Measurements from ENCODE around the gene ARAP1.
"Not testable (repeated sequence)": the region's sequence is repeated elsewhere in the genome, so short reads cannot be mapped to it uniquely, and the experiment has no call there.

ARAP1 gene

DNA sequence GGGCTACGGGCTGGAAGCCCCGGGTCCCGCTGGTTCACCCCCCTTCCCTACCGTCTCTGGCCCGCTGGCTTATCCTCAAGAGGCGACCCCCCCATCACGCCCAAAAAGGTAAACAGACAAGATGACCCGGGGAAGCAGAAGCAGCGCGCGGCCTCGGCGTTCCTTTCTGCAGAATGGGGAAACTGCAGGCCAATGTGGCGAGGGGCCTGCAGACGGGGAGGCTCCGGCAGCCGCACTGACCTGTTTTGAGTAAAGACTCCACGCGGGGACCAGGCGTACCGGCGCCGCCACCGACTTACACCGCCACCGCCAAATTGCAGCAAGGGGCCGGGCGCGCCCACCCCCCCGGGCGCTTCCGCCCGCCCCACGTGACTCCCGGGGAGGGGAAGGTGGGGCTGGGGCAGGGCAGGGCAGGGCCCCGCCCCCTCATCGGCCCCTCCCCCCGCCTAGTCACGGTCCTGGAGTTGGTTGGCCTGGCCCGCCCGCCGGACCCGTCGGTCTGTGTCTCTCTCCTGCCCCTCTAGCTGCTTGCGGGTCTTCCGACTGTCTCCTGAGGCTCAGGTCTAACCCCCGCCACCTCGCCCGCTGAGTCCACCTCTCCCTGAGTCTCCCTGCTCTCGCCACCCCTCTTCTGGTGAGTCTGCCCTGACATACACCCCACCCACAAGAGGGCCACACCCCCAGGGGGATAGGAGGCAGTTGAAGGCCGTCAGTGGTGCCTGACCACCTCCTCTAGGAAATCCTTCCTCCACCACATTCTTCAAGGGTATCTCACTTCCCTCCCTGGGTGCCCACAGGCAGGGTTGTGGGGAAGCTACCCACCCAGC, at the start of gene ARAP1:
TSS of gene ARAP1 (minus strand) at position 321 of the 827 bp plus-strand sequence. CDS start 25,280 bp downstream, outside the sequence.
- FAIRE-seq = peak; percentile 77
- DNase-seq (ENCODE audit: extremely low spot score, insufficient read length, low read depth) = peak; percentile 85

DNA sequence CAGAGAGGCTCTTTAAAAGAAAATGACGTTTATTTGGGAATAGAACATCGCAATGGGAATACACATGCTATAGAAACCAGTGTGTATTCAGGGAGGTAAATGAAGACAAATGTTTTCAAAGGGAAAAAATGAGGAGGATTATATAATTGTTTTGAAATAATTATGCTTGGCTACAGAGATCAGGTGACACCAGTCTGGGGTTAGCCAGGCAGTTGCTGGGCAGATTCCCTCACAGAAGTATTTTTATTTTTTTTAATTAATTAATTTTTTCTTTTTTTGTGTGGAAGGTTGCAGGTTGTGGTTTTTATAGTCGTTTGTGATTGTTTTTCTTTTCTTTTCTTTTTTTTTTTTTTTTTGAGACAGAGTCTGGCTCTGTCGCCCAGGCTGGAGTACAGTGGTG, 47.2 kb upstream of the ARAP1 start:
- FAIRE-seq = no peak

DNA sequence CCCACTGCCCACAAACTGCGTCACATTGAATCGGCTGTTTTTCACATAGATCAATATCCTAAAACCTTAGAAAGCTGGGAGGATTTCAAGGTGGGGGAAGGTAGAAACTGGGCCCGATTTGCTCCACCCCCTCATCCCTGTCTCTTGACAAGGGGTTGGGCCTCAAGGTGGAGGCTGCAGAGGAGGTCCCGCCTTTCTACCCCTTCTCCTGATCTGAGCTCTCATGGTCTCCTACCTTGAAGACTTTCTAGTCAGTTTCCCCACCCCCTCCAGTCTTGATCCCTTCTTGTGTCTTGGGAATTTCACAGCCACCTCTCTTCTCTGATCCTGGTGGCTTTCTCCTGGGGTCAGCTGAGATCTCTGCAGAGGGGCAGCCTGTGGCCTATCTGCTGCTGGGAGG, 46.2 kb upstream of the ARAP1 start:
- DNase-seq (ENCODE audit: extremely low spot score, insufficient read length, low read depth) (no peak), FAIRE-seq (no peak)

More for the DNA sequence above, 47.2 kb upstream of the ARAP1 start:
- no peak for DNase-seq (ENCODE audit: extremely low spot score, insufficient read length, low read depth)

DNA sequence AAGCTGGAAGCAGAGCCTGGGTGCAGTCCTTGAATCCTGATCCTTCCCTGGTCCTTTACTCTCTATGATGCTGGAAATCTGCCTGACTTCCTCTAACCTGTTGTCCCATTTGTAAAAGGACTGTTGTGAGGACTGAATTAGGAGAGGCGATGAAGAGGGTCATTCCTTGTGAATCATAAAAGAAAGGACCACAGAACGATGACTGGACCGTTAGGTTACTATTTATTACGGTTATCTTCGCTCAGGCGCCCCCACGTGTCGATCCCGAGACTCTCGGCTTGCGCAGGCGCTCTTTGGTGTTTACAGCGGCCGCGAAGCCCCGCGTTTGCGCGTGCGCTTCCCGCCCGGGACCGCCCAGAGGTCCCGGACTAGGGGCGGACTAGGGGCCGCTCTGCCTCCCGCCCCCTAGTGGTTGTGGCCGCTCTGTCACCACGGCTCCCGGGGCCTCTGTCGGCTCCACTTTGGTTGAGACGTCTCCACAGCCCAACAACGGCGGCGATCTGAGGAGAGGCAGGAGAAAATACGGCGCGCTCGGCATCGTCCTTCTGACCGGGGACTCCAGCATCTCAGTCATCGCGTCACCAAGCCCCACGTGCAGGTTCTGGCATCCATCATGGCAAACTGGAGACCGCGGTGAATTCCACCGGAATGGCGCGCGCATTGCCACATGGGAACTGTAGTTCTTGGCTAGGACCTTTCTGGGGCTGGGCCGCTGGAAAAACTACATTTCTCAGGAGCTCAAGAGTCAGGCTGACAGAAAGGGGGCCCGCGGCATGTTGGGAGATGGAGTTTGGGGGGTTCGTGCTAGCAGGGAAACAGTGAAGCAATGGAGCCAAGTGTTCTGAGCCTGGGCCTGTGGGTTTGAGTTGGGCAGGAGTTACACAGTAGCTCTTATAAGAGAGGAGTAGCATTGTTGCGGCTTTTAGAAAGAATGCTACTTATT, 41.5 kb upstream of the ARAP1 start, which contains the start of gene STARD10:
TSS of gene STARD10 (minus strand) at position 623 of the 943 bp plus-strand sequence. CDS start 12,866 bp downstream, outside the sequence.
- DNase-seq (ENCODE audit: extremely low spot score, insufficient read length, low read depth) (peak; percentile 97), FAIRE-seq (peak; percentile 96)

DNA sequence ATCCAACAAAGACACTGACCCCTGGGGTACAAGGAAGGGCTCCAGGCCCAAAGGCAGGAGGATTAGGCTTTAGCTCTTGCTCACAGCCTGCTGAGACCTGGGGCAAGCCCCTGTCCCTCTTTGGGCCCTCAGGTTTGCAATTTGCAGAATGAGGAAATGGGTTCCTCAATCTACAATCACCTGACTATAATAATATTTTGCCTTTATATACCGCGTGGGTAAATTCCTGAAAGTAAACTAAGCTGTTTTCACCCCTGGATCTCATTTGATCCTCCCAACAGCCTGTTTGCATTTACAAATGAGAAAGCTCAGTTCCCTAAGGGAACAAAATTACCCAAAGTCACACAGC, 40.8 kb upstream of the ARAP1 start:
- DNase-seq (ENCODE audit: extremely low spot score, insufficient read length, low read depth) (no peak), FAIRE-seq (no peak)

DNA sequence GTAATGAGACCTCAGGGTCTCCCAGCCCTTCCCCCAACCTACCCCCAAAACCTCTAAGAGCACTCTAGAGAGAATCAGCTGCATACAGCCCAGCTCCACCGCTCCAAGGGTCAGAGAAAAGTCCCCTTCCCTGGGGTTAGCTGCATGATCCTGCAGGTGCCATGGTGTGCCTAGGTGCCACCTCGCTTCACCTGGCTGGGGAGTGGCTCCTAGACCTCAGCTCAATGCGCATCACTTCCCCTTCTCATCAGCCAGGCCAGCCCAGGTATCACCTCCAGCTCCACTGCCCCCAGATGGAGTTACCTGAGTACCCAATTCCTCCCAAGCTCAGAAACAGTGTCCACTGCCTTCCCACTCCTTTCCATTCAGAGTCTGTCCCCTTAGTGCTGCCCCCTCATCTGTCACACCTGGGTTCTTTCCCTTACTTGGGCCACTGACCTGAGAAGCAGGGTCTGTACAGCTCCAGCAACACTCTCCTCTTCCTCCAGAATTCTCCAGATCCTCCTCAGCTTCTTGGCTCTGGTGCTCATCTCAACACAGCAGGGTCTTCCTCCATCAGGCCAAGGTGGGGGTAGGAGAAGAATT, 40.3 kb upstream of the ARAP1 start:
- FAIRE-seq (no peak), DNase-seq (ENCODE audit: extremely low spot score, insufficient read length, low read depth) (no peak)

DNA sequence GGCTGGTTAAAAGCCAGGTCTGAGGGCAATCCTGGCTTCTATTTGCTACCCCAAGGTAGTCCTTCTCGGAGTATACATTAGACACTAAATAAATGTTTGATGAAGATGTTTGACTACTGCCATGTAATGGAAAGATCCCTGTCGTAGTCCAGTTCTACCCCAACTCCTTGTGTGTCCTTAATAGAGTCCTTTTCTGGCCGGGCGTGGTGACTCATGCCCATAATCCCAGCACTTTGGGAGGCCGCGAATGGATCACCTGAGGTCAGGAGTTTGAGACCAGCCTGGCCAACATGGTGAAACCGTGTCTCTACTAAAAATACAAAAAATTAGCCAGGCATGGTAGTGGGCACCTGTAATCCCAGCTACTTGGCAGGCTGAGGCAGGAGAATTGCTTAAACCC, 39.0 kb upstream of the ARAP1 start:
- DNase-seq (ENCODE audit: extremely low spot score, insufficient read length, low read depth); FAIRE-seq: not testable (repeated sequence)

DNA sequence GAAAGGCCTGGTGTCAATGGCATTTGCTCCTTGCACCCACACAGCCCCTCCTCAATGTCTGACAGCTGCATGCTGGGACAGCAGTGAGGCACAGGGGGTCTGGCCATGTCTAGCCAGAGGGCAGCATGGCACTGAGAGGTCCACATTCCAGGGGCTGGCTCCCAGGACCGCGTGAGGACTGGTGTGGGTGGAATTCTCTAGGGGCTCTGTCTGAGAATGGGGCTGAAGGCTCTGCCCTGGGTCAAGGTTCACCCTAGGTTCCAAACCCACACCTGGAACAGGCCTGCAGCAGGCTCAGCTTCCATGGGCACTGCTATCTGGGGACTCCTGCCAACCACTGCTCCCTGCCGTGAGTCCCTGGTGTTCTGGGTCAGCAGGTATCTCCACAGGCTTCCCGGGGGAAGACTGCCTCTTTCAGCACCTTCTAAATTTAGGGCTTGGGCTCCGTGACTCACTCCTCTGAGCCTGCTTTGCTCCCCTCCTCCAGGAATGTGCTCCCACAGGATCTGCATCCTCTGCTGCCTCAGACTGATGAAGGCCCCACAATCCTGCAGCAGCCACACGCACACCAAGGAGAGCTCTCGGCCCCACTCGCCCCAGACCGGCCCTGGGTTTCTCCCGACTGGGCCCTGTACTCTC, 37.4 kb upstream of the ARAP1 start:
- no peak for FAIRE-seq
- no peak for DNase-seq (ENCODE audit: extremely low spot score, insufficient read length, low read depth)

DNA sequence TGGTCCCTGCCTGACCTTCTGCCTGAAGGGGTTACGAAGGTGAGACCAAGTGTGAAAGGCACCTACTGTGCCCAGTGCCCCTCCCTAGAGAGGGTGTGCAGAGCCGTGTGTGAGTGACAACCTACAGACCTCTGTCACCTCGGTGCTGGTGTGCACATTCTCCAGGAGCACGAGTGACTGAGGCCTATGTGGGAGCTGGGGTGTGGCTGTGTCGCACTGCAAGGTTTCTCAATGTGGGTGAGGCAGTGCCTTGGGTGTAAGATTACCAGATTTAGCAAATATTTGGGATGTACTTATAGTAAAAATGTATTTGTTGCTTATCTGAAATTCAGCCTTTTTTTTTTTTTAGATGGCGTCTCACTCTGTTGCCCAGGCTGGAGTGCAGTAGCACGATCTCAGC, 36.0 kb upstream of the ARAP1 start:
- FAIRE-seq (no peak), DNase-seq (ENCODE audit: extremely low spot score, insufficient read length, low read depth) (no peak)

DNA sequence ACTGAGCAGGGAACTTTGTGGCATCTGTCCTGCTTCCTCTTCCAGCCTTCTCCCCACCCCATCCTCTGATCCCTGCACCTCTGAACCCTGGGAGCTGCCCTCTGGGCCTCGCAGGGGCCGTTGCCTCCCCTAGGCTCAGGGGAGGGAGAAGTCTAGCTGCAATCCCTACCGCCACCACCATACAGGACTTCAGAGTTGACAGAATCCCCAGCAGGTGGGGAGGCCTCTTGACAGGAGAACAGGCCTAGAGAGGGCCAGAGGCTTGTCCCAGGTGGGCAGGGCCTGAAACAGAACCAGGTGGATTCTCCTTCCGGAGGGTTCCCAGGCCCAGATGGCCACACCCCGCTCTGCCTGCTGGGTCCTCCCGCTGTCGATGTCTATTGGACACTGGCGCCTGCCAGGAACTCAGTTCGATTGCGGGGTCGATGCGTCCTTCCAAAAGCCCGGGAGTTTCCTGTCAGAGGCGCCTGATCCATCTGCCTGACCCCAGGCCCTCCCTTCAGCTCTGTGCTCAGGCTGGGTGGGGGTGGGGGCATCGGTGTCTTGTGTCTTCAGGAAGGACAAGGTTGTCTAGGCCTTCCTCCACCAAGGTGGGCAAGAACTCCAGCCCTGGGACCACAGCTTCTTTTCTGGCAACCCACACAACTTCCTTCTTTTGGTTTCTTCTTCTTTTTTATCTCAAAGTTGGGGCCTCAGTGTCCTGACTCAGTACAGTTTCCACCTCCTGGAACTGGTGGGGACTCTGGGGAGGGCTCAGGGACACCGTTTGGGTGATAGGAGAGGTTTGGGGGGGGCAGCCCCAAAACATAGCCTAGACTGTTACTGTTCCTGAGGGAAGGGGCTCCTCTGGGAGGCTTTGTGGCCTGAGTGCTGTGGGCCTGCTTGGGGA, 35.3 kb upstream of the ARAP1 start:
- FAIRE-seq (no peak), DNase-seq (ENCODE audit: extremely low spot score, insufficient read length, low read depth) (no peak)

DNA sequence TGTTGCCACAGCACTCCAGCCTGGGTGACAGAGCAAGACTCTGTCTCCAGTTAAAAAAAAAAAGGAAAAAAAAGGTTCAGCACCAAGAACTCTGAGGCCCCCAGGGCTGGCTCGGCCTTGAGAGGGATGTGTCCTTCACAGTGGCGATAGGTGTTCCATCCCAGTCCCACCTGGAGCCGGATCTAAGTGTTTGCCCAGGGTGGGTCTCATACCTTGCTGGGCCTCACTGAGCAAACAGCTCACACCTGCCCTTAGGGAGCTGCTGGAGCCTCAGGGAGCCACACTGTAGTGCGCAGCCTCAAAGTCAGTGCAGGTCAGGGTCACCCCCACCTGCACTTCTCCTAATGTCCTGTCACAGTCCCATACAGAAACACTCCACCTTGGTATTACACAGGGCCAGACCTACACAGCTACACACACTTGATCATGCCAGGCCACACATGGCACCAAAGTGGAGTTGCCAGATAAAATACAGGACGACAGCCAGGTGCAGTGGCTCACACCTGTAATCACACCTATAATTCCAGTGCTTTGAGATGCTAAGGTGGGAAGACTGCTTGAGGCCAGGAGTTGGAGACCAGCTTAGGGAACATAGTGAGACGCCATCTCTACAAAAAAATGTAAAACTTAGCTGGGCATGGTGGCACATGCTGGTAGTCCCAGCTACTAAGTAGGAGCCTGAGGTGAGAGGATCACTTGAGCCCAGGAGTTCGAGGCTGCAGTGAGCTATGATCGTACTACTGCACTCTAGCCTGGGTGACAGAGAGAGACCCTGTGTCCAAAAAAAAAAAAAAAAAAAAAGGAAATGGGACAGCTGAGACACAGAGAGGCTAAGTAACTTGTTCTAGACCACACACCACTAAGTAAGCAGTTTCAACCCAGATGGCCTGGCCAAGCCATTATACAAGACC, 34.4 kb upstream of the ARAP1 start:
- no peak for FAIRE-seq
- no peak for DNase-seq (ENCODE audit: extremely low spot score, insufficient read length, low read depth)

DNA sequence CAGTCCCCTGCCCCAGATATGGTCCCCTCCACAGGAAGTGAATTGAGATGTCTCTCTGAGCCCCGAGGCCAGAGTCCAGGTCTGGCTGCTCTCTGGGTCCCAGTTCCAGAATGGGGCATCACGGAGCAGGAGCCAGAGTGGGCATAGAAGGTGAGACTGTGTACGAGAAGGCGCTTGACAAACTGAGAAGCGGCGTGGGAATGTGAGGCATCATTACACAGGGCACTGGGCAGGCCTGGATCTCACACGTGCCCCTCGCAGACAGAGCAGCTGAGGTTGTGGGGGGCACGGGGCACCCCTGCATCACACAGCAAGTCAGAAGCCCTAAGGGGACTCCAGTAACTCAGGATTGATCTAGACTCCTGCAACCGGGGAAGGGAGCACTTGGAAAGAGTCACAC, 32.5 kb upstream of the ARAP1 start:
- DNase-seq (ENCODE audit: extremely low spot score, insufficient read length, low read depth) = no peak
- FAIRE-seq = no peak

DNA sequence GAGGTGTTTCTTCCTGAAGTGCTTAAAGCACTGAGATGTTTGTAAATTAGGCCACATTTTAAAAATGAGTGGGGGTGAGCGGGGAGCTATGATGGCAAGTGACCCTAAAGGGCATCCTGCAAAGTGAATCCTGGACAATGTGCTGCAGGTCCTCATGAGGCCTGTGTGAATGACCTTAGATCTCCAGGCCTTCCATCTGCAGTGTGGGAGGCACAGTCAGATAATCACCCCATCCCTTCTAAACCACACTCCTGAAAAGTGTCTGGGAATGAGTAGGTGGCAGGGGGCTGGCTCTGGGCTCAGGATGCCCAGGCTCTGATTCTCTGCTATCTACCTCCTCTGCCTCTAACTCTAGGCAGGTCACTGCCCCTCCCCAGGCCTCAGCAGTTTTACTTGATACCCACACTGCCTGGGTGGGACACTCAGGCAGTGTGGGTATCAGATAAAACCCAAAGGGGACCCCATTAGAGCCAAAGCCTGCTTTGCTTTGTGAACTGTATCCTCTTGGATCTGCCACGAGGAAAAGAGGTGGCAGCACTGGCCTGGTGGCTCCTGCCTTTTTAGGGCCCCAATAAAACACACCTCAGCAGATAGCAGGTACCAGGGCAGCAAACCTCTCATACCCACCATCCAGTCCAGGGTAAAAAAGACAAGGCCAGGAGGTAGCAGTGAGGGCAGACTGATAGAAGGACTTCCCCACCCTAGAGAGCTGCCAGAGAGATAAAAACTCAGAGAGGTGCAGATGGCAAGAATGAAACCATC, 31.1 kb upstream of the ARAP1 start:
- DNase-seq (ENCODE audit: extremely low spot score, insufficient read length, low read depth) = no peak
- no peak for FAIRE-seq

DNA sequence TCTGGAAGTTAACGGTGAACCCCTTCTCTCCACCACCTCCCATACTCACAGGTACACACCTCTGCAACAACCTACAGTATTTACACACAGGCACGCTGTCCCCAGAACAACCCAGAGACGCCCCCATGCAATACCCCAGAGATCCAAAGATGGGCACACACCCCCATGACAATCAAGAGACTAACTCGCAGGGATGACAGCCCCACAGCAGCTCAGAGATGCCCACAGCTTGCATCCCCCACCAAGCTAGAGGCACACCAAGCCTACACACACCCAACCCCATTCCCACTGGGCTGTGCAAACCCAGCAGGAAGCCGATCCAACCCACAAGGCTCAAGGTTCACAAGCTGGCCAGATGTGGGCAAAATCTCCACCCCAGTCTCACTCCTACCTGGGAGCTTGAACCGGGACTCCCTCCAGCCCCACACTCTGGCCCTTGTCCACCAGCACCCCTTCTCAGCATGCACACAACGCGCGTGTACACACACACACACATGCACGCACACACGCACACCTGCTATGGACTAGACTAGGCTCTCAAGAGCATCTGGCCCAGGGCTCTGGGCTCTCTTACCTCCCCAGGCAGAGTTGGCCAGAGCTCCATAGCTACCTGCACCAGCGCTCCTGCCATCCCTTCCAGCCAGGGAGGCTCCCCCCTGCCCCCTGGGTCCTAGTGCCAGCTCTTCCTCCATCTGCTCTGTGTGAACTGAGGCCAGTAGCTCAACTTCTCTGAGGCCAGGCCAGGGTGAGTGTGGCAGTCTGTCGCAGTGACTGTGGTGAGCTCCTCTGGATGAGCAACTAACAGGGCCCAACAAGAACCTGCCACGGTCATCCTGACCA, 30.1 kb upstream of the ARAP1 start:
- FAIRE-seq (peak; percentile 31), DNase-seq (ENCODE audit: extremely low spot score, insufficient read length, low read depth) (no peak)

DNA sequence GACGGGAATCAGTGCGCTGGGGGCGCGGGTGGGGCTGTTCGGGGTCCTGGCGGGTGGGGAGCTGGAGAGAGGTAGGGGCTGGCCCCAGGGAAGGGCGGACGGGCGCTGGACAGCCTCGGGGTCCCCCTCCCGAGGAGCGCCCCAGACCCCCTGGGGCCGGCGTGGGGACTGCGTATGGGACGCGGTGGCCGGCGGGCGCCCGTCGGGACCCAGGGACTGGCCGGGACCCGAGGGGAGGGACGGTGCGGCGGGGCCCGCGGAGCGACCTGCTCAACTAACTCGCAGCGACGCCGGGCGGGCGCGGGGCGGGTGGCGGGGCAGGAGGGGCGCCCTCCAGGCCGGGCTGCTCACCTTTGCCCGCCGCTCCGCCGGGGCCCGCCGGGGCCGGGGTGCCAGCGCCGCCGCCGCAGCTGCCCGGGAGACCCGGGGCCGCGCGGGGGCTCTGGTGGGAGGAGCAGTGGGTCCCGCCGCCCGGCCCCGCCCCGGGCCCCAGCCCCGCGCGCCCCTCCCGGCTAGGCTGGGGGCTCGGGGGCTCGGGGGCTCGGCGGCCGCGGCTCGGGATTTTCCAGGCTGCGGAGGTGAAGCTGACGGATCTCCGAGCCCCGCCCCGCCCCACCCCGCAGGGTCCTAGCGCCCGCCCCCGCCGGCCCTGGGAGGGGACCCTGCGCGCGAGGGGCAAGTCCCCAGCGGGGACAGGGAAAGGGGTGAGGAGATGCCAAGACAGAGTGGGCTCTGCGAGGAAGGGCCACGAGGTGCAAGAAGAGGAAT, 29.3 kb upstream of the ARAP1 start:
- peak; percentile 62 for DNase-seq (ENCODE audit: extremely low spot score, insufficient read length, low read depth)
- no peak for FAIRE-seq

DNA sequence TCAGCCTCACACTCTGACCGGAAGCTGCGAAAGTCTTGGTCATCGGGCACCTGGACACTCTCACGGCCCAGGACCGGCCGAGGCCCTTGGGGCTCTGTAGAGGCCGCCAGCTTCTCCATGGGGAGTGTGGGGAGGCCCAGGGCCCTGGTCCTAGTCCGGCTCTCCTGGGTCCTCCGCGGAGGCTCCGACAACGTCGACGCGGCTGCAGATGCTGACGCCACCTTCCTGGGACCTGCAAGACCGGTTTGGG, 28.8 kb upstream of the ARAP1 start:
- no peak for FAIRE-seq
- DNase-seq (ENCODE audit: extremely low spot score, insufficient read length, low read depth) = no peak
